Mammary epithelial cell (primary cell): Measurements from ENCODE around the gene CBX2.

ENCODE experiments used
- EZH2 ChIP-seq: IDR thresholded peaks from 2 replicates; pipeline ENCODE4 v1.6.1; 2012; ENCODE audit warnings: low read length, inconsistent platforms, borderline replicate concordance
- TF ChIP-seq, protein P1 (sequence below), 2 donors: IDR thresholded peaks in 1 of 2; conservative IDR thresholded peaks in 1 of 2; 2 replicates each; pipeline ENCODE4 v1.5.1; 2011 to 2012; ENCODE audit warnings: inconsistent platforms in 2 of 2, low read length in 2 of 2, mild to moderate bottlenecking in 2 of 2, control low read depth in 1 of 2, low read depth in 1 of 2; ENCODE audit not compliant: insufficient read depth in 1 of 2; ENCODE audit errors: extremely low read depth in 1 of 2

DNA sequence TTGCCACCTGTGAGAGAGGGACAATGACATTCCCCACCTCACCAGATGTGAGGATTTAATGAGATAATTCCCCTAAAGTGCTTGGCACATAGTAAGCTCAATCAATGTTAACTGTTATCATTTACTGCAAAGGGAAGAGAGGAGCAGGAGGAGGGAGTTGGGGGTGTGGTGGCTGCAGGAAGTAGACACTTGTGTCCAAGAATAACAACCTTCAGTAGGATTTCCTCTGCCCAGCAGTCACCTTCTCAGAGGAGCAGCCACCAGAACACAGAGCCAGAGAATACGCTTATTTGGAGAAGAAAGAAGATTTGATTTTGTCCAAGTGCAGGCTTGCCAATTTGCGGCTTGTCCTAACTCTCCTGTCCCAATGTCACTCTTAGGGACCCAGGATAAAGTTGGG, 51.1 kb downstream of the CBX2 start:
- TF ChIP-seq EZH2, result no peak
- TF ChIP-seq, protein P1, sequence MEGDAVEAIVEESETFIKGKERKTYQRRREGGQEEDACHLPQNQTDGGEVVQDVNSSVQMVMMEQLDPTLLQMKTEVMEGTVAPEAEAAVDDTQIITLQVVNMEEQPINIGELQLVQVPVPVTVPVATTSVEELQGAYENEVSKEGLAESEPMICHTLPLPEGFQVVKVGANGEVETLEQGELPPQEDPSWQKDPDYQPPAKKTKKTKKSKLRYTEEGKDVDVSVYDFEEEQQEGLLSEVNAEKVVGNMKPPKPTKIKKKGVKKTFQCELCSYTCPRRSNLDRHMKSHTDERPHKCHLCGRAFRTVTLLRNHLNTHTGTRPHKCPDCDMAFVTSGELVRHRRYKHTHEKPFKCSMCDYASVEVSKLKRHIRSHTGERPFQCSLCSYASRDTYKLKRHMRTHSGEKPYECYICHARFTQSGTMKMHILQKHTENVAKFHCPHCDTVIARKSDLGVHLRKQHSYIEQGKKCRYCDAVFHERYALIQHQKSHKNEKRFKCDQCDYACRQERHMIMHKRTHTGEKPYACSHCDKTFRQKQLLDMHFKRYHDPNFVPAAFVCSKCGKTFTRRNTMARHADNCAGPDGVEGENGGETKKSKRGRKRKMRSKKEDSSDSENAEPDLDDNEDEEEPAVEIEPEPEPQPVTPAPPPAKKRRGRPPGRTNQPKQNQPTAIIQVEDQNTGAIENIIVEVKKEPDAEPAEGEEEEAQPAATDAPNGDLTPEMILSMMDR (conservative IDR thresholded peaks at IDR 0.05 in 1 of 2, IDR thresholded peaks at IDR 0.05 in 1 of 2; ENCODE audit: extremely low read depth in 1 of 2, insufficient read depth in 1 of 2, low read depth in 1 of 2, low read length in 2 of 2), result no peak
